Ectodermal cell (in vitro differentiated cells): Measurements from ENCODE around the gene ZFYVE9.

Experiments
- H3K27ac ChIP-seq: 2 replicates; pipeline ENCODE4 v1.7.0; 2013; ENCODE audit warnings: mild to moderate bottlenecking, low read depth, low read length; ENCODE audit not compliant: insufficient read depth, poor library complexity, severe bottlenecking
- H3K27me3 ChIP-seq: 2 replicates; pipeline ENCODE4 v1.7.0; 2013; ENCODE audit warnings: mild to moderate bottlenecking, low read length; ENCODE audit not compliant: insufficient read depth, control insufficient read depth, poor library complexity, severe bottlenecking
- H3K36me3 ChIP-seq: one replicate; pipeline ENCODE4 v1.7.0; 2013; ENCODE audit warnings: low read length; ENCODE audit not compliant: control insufficient read depth, insufficient read depth
- H3K4me1 ChIP-seq: one replicate; pipeline ENCODE4 v1.7.0; 2013; ENCODE audit warnings: low read length; ENCODE audit not compliant: control insufficient read depth, insufficient read depth
- H3K4me3 ChIP-seq: 2 replicates; pipeline ENCODE4 v1.7.0; 2013; ENCODE audit warnings: low read depth, low read length, control low read depth; ENCODE audit not compliant: insufficient read depth
- H3K9me3 ChIP-seq: 2 replicates; pipeline ENCODE4 v1.7.0; 2013; ENCODE audit warnings: mild to moderate bottlenecking, low read length, moderate library complexity; ENCODE audit not compliant: control insufficient read depth
- WGBS, 2 experiments: methylation state at CpG; one replicate each; pipeline ENCODE4 v1.1.7; 2013; ENCODE audit warnings: missing lambda C conversion rate in 2 of 2; 5-methylcytosine and 5-hydroxymethylcytosine counted together

ZFYVE9 gene

GRCh38 chr1:52210044-52210443, 68.2 kb downstream of the ZFYVE9 start:
- no peaks in the 10 kb centered on the region for H3K9me3 ChIP-seq
- WGBS, 2 experiments = 93 to 94% methylated on average over 3 of the region's 3 CpGs
- no peaks in the 10 kb centered on the region for H3K27me3 ChIP-seq
- no peaks in the 10 kb centered on the region for H3K4me1 ChIP-seq
- H3K27ac ChIP-seq = no peak overlapping the region
- no peak overlapping the region for H3K4me3 ChIP-seq
- no peaks in the 10 kb centered on the region for H3K36me3 ChIP-seq

- Histone ChIP-seq H3K4me3 (no peak overlapping the region), H3K4me1 (no peaks in the 10 kb centered on the region), H3K27ac (no peak overlapping the region), H3K9me3 (no peaks in the 10 kb centered on the region), H3K36me3 (peaks cover 11% of the 10 kb centered on the region), H3K27me3 (no peaks in the 10 kb centered on the region)
- WGBS, 2 experiments = 97 to 98% methylated on average over 5 of the region's 5 CpGs
Measured at GRCh38 chr1:52216907-52217458, 75.1 kb downstream of the ZFYVE9 start.

- H3K36me3 ChIP-seq = no peaks in the 10 kb centered on the region
- no peak overlapping the region for H3K27ac ChIP-seq
- no peaks in the 10 kb centered on the region for H3K4me1 ChIP-seq
- 93 to 96% methylated on average over 10 of the region's 10 CpGs for WGBS, 2 experiments
- no peak overlapping the region for H3K4me3 ChIP-seq
- no peaks in the 10 kb centered on the region for H3K9me3 ChIP-seq
- H3K27me3 ChIP-seq = no peaks in the 10 kb centered on the region
Measured at GRCh38 chr1:52225174-52225573, 83.3 kb downstream of the ZFYVE9 start.

- WGBS, 2 experiments = 88 to 99% methylated on average over 1 to 2 of the region's 3 CpGs
- Histone ChIP-seq H3K4me3 (no peak overlapping the region), H3K27ac (no peak overlapping the region), H3K9me3 (no peaks in the 10 kb centered on the region), H3K27me3 (no peaks in the 10 kb centered on the region), H3K36me3 (no peaks in the 10 kb centered on the region), H3K4me1 (no peaks in the 10 kb centered on the region)
Measured at GRCh38 chr1:52229494-52229893, 87.6 kb downstream of the ZFYVE9 start.

GRCh38 chr1:52233463-52233862, 91.6 kb downstream of the ZFYVE9 start:
- no peak overlapping the region for H3K4me3 ChIP-seq
- no peak overlapping the region for H3K27ac ChIP-seq
- no peaks in the 10 kb centered on the region for H3K4me1 ChIP-seq
- 100% methylated on average over 1 of the region's 1 CpG for WGBS, 2 experiments
- H3K36me3 ChIP-seq = no peaks in the 10 kb centered on the region
- no peaks in the 10 kb centered on the region for H3K9me3 ChIP-seq
- H3K27me3 ChIP-seq = no peaks in the 10 kb centered on the region

- H3K4me1 ChIP-seq = no peaks in the 10 kb centered on the region
- H3K27ac ChIP-seq = no peak overlapping the region
- no peaks in the 10 kb centered on the region for H3K36me3 ChIP-seq
- H3K9me3 ChIP-seq = no peaks in the 10 kb centered on the region
- H3K4me3 ChIP-seq = no peak overlapping the region
- 93 to 95% methylated on average over 4 of the region's 4 CpGs for WGBS, 2 experiments
- H3K27me3 ChIP-seq = no peaks in the 10 kb centered on the region
Measured at GRCh38 chr1:52234014-52234413, 92.1 kb downstream of the ZFYVE9 start.

GRCh38 chr1:52234708-52235107, 92.8 kb downstream of the ZFYVE9 start:
- no peaks in the 10 kb centered on the region for H3K27me3 ChIP-seq
- no peaks in the 10 kb centered on the region for H3K9me3 ChIP-seq
- no peaks in the 10 kb centered on the region for H3K36me3 ChIP-seq
- H3K27ac ChIP-seq = no peak overlapping the region
- H3K4me1 ChIP-seq = no peaks in the 10 kb centered on the region
- no peak overlapping the region for H3K4me3 ChIP-seq

- Histone ChIP-seq H3K9me3 (no peaks in the 10 kb centered on the region), H3K27me3 (no peaks in the 10 kb centered on the region), H3K4me3 (no peak overlapping the region), H3K36me3 (no peaks in the 10 kb centered on the region), H3K4me1 (no peaks in the 10 kb centered on the region), H3K27ac (no peak overlapping the region)
- 97 to 98% methylated on average over 1 to 2 of the region's 2 CpGs for WGBS, 2 experiments
Measured at GRCh38 chr1:52235646-52236045, 93.8 kb downstream of the ZFYVE9 start.

- no peaks in the 10 kb centered on the region for H3K36me3 ChIP-seq
- no peaks in the 10 kb centered on the region for H3K4me1 ChIP-seq
- H3K4me3 ChIP-seq = no peak overlapping the region
- no peaks in the 10 kb centered on the region for H3K9me3 ChIP-seq
- no peaks in the 10 kb centered on the region for H3K27me3 ChIP-seq
- WGBS, 2 experiments = 83 to 100% methylated on average over 1 of the region's 1 CpG
- H3K27ac ChIP-seq = no peak overlapping the region
Measured at GRCh38 chr1:52237430-52237829, 95.5 kb downstream of the ZFYVE9 start.

GRCh38 chr1:52238474-52238873, 96.6 kb downstream of the ZFYVE9 start:
- no peak overlapping the region for H3K4me3 ChIP-seq
- no peak overlapping the region for H3K27ac ChIP-seq
- 96 to 98% methylated on average over 2 of the region's 2 CpGs for WGBS, 2 experiments
- no peaks in the 10 kb centered on the region for H3K36me3 ChIP-seq
- H3K27me3 ChIP-seq = no peaks in the 10 kb centered on the region
- H3K4me1 ChIP-seq = no peaks in the 10 kb centered on the region
- H3K9me3 ChIP-seq = no peaks in the 10 kb centered on the region
